Dermis lymphatic vessel endothelial cell (primary cell): ENCODE measurements around the gene USP17L17. TPM values are rescaled to one million over a fixed set of nuclear protein-coding genes. Genes with fewer than 3 reads are reported as not detected.

Experiments used
- total RNA-seq: library from RNA; depleted of rRNA; stranded (reverse); fragments of >200 nt; gene quantifications from 2 replicates; pipeline ENCODE4 v1.2.1, GENCODE V29; 2014

The USP17L17 gene, protein sequence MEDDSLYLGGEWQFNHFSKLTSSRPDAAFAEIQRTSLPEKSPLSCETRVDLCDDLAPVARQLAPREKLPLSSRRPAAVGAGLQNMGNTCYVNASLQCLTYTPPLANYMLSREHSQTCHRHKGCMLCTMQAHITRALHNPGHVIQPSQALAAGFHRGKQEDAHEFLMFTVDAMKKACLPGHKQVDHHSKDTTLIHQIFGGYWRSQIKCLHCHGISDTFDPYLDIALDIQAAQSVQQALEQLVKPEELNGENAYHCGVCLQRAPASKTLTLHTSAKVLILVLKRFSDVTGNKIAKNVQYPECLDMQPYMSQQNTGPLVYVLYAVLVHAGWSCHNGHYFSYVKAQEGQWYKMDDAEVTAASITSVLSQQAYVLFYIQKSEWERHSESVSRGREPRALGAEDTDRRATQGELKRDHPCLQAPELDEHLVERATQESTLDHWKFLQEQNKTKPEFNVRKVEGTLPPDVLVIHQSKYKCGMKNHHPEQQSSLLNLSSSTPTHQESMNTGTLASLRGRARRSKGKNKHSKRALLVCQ
- total RNA-seq: not detected in 2 replicates

DNA sequence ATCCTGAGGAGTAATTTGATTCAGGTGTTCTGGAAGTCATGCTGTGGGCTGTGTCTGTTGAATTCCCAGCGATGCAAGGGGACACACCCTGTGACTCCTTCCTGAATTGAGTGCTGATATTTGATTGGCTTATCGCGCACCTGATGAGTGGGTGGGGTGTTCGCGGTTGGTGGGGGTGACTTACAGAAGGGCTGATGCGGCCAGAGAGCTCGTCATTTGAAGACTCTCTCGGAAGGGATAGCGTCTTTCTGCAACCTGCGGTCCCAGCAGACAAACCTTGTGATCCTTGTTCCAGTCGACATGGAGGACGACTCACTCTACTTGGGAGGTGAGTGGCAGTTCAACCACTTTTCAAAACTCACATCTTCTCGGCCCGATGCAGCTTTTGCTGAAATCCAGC, at the start of gene USP17L17:
USP17L17 (plus strand) TSS at position 301 of the 400 bp plus-strand sequence; CDS start at position 301, 0 bp downstream.

DNA sequence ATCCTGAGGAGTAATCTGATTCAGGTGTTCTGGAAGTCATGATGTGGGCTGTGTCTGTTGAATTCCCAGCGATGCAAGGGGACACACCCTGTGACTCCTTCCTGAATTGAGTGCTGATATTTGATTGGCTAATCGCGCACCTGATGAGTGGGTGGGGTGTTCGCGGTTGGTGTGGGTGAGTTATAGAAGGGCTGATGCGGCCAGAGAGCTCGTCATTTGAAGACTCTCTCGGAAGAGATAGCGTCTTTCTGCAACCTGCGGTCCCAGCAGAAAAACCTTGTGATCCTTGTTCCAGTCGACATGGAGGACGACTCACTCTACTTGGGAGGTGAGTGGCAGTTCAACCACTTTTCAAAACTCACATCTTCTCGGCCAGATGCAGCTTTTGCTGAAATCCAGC, 33.3 kb upstream of the USP17L17 start, which contains the start of gene USP17L10:
USP17L10 (plus strand) TSS at position 301 of the 400 bp plus-strand sequence; CDS start at position 301, 0 bp downstream.

DNA sequence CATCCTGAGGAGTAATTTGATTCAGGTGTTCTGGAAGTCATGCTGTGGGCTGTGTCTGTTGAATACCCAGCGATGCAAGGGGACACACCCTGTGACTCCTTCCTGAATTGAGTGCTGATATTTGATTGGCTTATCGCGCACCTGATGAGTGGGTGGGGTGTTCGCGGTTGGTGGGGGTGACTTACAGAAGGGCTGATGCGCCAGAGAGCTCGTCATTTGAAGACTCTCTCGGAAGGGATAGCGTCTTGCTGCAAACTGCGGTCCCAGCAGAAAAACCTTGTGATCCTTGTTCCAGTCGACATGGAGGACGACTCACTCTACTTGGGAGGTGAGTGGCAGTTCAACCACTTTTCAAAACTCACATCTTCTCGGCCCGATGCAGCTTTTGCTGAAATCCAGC, 28.6 kb upstream of the USP17L17 start, which contains the start of gene USP17L11:
USP17L11 (plus strand) TSS at position 301 of the 400 bp plus-strand sequence; CDS start at position 301, 0 bp downstream.

DNA sequence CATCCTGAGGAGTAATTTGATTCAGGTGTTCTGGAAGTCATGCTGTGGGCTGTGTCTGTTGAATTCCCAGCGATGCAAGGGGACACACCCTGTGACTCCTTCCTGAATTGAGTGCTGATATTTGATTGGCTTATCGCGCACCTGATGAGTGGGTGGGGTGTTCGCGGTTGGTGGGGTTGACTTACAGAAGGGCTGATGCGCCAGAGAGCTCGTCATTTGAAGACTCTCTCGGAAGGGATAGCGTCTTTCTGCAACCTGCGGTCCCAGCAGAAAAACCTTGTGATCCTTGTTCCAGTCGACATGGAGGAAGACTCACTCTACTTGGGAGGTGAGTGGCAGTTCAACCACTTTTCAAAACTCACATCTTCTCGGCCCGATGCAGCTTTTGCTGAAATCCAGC, 23.8 kb upstream of the USP17L17 start, which contains the start of gene USP17L12:
USP17L12 (plus strand) TSS at position 301 of the 400 bp plus-strand sequence; CDS start at position 301, 0 bp downstream.

DNA sequence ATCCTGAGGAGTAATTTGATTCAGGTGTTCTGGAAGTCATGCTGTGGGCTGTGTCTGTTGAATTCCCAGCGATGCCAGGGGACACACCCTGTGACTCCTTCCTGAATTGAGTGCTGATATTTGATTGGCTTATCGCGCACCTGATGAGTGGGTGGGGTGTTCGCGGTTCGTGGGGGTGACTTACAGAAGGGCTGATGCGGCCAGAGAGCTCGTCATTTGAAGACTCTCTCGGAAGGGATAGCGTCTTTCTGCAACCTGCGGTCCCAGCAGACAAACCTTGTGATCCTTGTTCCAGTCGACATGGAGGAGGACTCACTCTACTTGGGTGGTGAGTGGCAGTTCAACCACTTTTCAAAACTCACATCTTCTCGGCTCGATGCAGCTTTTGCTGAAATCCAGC, 19.1 kb upstream of the USP17L17 start, which contains the start of gene USP17L13:
USP17L13 (plus strand) TSS at position 301 of the 400 bp plus-strand sequence; CDS start at position 301, 0 bp downstream.

DNA sequence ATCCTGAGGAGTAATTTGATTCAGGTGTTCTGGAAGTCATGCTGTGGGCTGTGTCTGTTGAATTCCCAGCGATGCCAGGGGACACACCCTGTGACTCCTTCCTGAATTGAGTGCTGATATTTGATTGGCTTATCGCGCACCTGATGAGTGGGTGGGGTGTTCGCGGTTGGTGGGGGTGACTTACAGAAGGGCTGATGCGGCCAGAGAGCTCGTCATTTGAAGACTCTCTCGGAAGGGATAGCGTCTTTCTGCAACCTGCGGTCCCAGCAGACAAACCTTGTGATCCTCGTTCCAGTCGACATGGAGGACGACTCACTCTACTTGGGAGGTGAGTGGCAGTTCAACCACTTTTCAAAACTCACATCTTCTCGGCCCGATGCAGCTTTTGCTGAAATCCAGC, 9.6 kb upstream of the USP17L17 start, which contains the start of gene USP17L15:
USP17L15 (plus strand) TSS at position 301 of the 400 bp plus-strand sequence; CDS start at position 301, 0 bp downstream.

DNA sequence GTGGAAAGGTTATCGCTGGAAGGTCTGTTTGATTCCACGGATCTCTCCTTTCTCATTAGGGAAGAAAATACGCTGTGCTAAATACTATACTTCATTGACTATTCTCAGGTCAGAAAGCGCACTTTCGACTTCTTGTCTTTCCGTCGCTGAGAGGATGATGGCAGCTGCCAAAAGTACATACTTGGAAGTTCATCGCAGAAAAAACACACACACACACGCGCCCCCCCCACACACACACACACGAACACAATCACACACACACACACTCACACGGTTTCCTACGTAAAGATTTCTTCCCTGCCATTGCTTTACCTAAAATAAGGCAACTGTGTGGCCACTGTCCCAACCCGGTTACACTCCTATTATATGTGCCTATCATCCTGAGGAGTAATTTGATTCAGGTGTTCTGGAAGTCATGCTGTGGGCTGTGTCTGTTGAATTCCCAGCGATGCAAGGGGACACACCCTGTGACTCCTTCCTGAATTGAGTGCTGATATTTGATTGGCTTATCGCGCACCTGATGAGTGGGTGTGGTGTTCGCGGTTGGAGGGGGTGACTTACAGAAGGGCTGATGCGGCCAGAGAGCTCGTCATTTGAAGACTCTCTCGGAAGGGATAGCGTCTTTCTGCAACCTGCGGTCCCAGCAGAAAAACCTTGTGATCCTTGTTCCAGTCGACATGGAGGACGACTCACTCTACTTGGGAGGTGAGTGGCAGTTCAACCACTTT, 4.4 kb downstream of the USP17L17 start, which contains the start of gene USP17L18:
USP17L18 (plus strand) TSS at position 678 of the 728 bp plus-strand sequence; CDS start at position 678, 0 bp downstream.

DNA sequence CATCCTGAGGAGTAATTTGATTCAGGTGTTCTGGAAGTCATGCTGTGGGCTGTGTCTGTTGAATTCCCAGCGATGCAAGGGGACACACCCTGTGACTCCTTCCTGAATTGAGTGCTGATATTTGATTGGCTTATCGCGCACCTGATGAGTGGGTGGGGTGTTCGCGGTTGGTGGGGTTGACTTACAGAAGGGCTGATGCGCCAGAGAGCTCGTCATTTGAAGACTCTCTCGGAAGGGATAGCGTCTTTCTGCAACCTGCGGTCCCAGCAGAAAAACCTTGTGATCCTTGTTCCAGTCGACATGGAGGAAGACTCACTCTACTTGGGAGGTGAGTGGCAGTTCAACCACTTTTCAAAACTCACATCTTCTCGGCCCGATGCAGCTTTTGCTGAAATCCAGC, 9.4 kb downstream of the USP17L17 start, which contains the start of gene USP17L19:
USP17L19 (plus strand) TSS at position 301 of the 400 bp plus-strand sequence; CDS start at position 301, 0 bp downstream.

DNA sequence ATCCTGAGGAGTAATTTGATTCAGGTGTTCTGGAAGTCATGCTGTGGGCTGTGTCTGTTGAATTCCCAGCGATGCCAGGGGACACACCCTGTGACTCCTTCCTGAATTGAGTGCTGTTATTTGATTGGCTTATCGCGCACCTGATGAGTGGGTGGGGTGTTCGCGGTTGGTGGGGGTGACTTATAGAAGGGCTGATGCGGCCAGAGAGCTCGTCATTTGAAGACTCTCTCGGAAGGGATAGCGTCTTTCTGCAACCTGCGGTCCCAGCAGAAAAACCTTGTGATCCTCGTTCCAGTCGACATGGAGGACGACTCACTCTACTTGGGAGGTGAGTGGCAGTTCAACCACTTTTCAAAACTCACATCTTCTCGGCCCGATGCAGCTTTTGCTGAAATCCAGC, 14.1 kb downstream of the USP17L17 start, which contains the start of gene USP17L20:
USP17L20 (plus strand) TSS at position 301 of the 400 bp plus-strand sequence; CDS start at position 301, 0 bp downstream.

DNA sequence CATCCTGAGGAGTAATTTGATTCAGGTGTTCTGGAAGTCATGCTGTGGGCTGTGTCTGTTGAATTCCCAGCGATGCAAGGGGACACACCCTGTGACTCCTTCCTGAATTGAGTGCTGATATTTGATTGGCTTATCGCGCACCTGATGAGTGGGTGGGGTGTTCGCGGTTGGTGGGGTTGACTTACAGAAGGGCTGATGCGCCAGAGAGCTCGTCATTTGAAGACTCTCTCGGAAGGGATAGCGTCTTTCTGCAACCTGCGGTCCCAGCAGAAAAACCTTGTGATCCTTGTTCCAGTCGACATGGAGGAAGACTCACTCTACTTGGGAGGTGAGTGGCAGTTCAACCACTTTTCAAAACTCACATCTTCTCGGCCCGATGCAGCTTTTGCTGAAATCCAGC, 18.9 kb downstream of the USP17L17 start, which contains the start of gene USP17L21:
USP17L21 (plus strand) TSS at position 301 of the 400 bp plus-strand sequence; CDS start at position 301, 0 bp downstream.

DNA sequence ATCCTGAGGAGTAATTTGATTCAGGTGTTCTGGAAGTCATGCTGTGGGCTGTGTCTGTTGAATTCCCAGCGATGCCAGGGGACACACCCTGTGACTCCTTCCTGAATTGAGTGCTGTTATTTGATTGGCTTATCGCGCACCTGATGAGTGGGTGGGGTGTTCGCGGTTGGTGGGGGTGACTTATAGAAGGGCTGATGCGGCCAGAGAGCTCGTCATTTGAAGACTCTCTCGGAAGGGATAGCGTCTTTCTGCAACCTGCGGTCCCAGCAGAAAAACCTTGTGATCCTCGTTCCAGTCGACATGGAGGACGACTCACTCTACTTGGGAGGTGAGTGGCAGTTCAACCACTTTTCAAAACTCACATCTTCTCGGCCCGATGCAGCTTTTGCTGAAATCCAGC, 23.6 kb downstream of the USP17L17 start, which contains the start of gene USP17L22:
USP17L22 (plus strand) TSS at position 301 of the 400 bp plus-strand sequence; CDS start at position 301, 0 bp downstream.

Other genes with a start within 250 kb of the USP17L17 start
- not detected in 2 replicates for gene FAM90A26, start 73.5 kb upstream of the USP17L17 start, total RNA-seq
- gene USP17L10, start 33.2 kb upstream of the USP17L17 start, total RNA-seq: not detected in 2 replicates
- gene USP17L11, start 28.5 kb upstream of the USP17L17 start, total RNA-seq: not detected in 2 replicates
- gene USP17L12, start 23.7 kb upstream of the USP17L17 start, total RNA-seq: not detected in 2 replicates
- not detected in 2 replicates for gene USP17L13, start 19.0 kb upstream of the USP17L17 start, total RNA-seq
- not detected in 2 replicates for gene USP17L15, start 9.5 kb upstream of the USP17L17 start, total RNA-seq
- not detected in 2 replicates for gene USP17L18, start 4.8 kb downstream of the USP17L17 start, total RNA-seq
- not detected in 2 replicates for gene USP17L19, start 9.5 kb downstream of the USP17L17 start, total RNA-seq
- not detected in 2 replicates for gene USP17L20, start 14.2 kb downstream of the USP17L17 start, total RNA-seq
- not detected in 2 replicates for gene USP17L21, start 19.0 kb downstream of the USP17L17 start, total RNA-seq
- not detected in 2 replicates for gene USP17L22, start 23.7 kb downstream of the USP17L17 start, total RNA-seq
- not detected in 2 replicates for gene USP17L24, start 81.3 kb downstream of the USP17L17 start, total RNA-seq
- gene USP17L25, start 86.0 kb downstream of the USP17L17 start, total RNA-seq: not detected in 2 replicates
- not detected in 2 replicates for gene USP17L26, start 90.8 kb downstream of the USP17L17 start, total RNA-seq
- not detected in 2 replicates for gene USP17L5, start 95.5 kb downstream of the USP17L17 start, total RNA-seq
- not detected in 2 replicates for gene USP17L27, start 100.3 kb downstream of the USP17L17 start, total RNA-seq
- not detected in 2 replicates for gene USP17L28, start 105.0 kb downstream of the USP17L17 start, total RNA-seq
- not detected in 2 replicates for gene USP17L29, start 109.8 kb downstream of the USP17L17 start, total RNA-seq
- not detected in 2 replicates for gene USP17L30, start 119.2 kb downstream of the USP17L17 start, total RNA-seq
- gene DEFB131A, start 200.5 kb downstream of the USP17L17 start, total RNA-seq: not detected in 2 replicates